IPS-NIHi11 (cell line): ENCODE measurements around the gene CDK5RAP2.

Experiments
- DNase-seq: peaks from one replicate; pipeline ENCODE4 v3.0.0; 2012; ENCODE audit warnings: mixed read lengths, low spot score

Gene CDK5RAP2

DNA sequence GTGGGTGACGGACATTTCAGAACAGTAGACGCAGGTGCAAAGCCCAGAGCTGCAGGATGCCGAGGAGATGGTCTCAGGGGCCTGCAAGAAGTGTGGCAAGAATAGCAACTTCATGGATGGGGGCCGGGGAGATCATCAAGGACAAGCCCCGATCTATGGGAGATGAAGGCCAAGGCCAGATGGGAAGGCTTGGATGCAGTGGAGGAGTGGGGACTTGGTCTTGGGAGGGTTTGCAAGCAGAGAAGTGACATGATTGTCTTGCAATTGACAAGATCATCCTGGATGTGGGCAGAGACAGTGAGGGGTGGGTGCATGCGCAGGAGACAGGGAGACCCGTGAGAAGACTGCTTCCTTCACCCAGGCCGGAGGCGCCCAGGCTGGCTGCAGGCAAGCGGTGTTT is 198.1 kb downstream of the CDK5RAP2 start:
- no peak for DNase-seq

DNA sequence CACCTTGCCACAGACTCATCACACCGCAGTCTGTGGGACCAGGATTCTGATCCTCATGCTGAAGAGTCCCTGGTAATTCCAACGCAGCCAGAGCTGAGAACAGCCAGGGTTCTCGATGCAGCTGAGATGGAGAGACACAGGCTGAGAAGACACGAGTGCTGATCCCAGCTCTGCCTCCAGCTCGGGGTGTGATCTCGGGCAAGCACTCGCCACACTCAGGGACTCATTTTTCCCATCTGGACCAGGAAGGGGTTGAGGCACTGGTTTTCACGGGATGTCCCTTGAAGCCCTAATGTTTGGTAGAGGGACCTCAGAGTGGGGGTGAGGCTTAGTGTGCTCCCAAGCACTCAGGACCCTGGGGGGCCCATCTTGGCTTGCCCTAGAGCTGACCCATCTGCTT is 200.4 kb downstream of the CDK5RAP2 start:
- DNase-seq: no peak

DNA sequence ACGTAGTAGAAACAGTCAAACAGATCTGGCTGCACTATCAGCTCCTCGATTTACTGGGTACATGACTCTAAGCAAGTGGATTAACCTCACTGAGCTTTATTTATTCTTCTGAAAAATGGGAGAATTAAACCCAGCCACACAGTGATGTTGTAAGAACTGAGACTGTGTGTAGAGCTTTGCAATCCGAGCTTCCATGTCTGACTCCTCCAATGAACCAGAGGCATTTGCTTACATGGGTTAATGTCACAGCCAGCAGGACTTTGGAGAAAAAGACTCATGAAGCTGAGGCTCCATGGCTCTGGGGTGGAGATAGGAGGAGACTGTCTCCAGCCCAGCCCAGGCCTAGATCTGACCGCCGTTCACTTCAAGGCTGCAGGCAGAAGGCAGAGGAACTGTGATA is 201.3 kb downstream of the CDK5RAP2 start:
- no peak for DNase-seq

DNA sequence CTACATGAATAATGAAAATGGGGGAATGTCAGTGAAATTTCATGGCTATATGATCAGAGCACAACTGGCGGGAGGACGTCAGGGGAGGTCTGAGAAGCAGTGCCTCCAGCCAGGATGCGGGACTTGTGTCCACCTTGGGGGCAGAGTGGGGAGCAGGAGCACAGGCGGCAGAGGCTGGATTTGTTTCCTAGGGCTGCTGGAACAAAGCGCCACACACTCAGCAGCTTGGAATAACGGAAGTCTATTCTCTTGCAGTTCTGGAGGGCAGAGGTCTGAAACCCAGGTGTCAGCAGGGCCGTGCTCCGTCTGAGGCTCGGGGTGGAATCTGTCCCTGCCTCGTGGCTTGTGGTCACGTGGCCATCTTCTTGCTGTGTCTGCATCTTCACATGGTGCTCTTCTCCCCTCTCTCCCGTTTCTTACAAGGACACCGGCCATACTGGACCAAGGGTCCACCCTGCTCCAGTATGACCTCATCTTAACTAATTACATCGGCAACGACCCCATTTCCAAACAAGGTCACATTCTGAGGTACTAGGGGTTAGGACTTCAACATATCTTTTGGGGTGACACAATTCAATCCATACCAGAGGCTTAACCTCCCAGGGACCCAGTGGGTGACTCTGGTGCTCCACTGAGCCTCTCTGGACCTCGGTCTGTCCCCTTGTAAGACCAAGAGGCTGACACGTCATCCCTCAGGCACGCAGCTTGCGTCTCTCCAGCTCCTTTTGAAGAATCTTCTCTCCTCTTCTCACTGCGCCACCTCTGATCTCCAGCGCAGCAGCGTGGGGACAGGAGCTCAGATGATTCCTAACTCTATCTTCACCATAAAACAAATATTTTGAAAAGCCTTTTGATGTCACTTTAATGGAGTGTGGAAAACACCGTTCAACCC is 202.5 kb downstream of the CDK5RAP2 start:
- no peak for DNase-seq

DNA sequence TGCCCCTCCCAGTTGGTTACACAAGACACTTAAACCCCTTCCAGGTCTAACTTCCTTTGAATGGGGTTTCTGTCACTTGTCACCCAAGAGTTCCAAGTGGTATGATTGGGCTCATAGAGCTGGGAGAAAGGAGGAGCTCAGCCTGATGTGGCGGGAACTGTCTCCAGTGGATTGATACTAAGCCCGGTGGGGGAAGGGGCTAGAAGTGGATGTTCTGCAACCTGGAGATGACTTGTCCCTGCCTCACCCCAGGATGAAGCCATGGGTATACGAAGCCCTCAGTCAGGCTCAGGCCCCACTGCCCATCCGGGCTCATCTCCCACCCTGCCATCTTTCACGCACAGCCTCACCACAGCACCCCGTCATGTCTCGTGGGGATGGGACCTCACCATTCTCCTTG is 203.9 kb downstream of the CDK5RAP2 start:
- no peak for DNase-seq

DNA sequence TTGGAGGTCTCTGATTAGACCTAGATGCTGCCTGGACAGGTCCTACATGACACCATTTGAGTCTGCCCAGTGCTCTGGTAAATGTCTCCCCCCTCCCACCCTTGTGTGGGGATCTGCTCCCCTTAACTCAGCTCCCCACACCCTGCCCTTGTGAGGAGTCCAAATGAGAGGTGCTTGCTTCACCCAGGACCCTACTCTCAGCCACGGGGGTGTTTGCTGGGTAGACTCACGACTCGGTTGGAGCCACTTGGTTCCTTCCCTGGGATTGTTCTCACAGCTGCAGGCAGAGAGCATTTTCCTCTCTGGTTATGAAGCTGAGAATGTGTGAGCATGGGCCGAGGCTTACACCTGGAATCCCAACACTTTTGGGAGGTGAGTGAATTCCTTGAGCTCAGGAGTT is 204.7 kb downstream of the CDK5RAP2 start:
- DNase-seq: no peak

DNA sequence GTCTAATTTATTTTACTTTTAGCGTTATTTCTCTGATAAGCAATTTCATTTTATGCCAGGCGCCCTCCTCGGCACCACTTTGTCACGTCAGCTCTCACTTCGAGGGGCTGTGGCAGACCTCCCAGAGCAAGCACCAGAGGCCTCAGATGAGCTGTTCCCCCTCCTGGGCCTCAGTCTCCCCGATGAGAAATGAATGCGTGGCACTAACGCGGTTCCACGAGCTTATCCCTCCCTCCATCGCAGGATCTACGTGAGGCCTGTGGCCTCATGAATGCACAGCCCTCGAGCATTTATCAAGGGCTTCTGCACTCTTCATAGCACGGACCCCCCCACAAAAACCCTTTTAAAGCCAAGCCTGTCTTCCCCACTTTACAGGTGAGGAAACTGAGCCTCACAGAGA is 205.2 kb downstream of the CDK5RAP2 start:
- DNase-seq: no peak

DNA sequence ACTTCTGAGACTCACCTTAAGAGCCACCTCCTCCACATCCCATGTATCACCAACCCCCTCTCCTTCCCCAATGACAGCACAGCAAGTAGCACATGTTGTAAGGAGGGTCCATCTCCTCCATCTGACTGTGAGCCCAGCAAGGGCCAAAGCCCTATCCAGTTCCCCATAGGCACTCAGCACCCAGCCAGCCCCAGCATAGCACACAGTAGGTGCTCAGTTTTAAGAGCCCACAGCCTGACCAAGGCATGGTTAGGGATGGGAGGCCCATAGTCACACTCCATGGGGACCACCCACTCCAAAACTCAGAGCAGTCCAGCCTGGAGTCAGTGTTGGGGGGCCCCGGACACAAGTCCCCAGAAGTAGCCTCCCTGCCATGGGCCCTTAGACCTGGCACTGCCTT is 205.7 kb downstream of the CDK5RAP2 start:
- no peak for DNase-seq

DNA sequence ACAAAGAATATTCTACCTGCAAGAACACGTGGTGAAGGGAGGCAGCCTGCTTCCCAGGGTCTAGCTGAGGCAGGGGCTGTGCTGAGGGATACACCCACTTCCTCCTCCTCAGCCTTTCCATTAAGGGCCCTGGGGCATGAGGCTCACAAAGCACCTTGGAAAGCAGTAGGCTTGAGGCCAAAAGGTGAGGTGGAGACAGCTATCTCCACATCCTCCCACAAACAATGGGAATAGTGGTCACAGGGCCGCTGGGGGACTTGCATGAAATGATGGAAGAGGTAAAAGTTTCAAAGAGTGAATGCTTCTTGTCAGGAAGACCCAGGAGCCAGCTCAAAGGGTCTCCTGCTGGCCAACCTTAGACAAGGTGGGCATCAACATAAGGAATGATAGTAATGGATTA is 207.9 kb downstream of the CDK5RAP2 start:
- no peak for DNase-seq

DNA sequence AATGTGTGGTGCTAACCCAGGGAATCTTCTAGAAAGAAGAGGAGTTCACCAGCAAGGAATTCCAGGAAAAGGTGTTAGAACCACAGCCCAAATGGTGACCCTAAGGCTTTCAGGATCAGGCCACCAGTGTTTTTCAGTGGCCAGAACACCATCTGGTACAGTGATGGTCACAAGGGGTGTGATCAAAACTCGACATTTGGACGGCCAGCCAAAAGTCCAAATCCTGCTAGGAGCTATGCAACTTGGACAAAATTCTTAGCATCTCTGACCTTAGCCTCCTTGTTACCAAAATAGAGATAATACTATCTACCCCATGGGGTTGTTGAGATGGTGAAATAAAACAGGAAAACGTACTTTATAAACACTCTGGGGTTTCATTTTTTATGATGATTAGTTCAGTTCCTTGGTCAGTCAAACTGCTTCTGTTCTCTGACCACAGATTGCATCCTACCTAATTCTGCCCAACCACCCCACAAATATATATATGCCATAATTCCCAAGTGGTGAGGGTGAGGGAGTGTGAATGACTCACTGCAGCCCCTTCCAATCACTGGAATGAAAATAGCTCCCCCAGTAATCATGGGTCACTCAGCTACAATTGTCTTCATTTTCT is 210.3 kb downstream of the CDK5RAP2 start:
- no peak for DNase-seq

DNA sequence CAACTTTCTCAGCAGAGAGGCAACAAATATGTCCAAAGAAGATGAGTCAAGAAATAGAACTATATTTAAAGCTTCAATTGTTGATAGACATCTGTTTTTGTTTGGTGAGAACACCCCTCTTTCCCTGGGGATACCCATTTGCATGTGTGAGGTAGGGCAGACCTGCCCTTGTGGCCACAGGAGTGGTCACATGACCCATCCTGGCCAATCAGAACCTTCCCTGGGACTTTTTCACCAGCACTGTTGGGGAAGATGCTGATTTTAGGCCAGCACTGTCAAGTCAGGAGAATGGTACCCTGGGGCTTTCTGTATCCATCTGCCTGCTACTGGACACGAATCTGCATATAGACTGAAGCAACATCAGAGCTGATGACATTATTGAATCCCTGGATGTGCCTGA is 211.2 kb downstream of the CDK5RAP2 start:
- DNase-seq: no peak

DNA sequence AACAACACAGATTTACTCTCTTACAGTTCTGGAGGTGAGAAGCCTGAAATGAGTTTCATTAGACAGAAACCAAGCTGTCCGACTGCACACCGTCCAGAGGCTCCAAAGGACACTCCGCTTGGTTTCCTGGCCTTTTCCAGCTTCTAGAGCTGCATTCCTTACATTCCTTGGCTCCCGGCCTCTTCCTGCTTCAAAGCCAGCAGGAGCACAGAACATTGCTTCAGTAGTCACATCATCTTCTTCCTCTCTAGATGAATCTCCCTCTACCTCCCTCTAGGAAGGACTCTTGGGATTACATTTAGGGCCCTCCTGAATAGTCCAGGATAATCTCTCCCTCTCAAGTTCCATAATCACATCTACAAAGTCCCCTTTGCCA is 213.3 kb downstream of the CDK5RAP2 start:
- DNase-seq: peak; percentile 60

DNA sequence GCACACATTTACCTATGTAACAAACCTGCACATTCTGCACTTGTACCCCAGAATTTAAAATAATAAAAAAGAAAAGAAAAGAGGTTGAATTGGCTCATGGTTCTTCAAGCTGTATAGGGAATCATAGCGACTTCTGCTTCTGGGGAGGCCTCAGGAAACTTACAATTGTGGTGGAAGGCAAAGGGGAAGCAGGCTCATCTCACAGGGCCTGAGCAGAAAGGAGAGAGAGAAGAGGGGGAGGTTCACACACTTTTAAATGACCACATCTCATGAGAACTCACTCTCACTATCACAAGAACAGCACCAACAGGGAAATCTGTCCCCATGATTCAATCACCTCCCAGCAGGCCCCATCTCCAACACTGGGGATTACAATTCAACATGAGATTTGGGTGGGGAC is 214.6 kb downstream of the CDK5RAP2 start:
- DNase-seq: no peak

DNA sequence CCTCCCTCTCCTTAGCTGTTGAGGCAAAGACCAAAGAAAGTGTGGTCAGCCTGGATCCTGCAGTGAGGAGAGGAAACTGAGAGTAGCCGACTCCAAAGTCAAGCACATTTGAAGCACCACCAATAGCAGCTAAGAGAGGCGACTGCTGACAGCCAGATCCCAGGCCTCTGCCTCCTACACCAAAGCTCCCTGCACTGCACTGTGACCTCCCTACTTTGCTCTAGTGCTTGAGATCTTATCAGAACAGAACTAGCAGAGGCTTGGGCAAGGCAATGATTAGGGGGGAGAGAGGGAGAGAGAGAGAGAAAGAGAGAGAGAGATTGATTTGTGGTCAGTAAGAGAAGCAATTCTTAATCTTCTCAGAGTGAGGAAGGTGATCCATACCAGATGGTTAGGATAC is 216.3 kb downstream of the CDK5RAP2 start:
- DNase-seq: no peak

DNA sequence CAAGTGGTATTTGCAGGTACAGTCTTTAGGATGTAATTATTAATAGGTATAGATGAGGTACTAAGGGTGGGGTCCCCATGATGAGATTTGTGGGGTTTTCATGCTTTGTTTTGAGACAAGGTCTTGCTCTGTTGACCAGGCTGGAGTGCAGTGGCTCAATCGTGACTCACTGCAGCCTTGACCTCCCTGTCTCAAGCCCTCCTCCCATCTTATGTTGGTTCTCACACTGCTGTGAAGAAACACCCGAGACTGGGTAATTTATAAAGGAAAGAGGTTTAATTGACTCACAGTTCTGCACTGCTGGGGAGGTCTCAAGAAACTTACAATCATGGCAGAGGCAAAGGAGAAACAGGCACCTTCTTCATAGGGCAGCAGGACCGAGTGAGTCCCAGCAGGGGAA is 217.5 kb downstream of the CDK5RAP2 start:
- no peak for DNase-seq

DNA sequence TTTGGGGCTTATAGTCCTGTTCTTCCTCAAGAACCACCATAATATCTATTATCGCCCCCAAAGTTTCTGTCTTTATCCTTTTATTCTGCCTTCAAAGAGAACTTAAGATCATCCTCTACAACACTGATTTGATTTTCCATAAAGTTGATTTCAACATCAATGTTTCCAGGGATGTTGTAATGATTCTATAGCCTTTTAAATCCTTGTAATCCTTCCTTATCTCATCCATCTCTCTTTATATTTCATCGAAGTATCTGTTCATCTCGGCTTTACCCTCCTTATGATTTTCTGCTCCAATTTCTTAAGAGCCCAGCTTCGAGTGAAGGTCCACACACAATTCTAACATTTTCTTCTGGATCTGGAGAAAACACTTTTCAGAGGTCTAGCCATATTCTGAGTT is 218.4 kb downstream of the CDK5RAP2 start:
- no peak for DNase-seq

DNA sequence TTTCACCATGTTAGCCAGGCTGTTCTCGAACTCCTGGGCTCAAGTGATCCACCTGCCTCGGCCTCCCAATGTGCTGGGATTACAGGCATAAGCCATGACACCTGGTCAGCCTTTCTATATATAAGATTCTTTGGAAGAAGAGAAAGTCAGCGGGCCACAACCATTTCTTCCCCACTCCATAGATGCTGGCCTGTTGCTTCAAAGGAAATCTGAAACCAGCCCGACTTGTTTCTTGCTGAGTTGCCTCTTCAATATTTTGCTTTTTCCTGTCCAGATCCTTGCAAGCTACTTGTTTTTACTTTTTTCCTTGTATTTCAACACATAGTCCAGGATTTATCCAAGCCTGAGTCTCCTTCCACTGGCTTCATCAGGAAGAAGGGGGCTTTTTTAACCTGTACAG is 219.5 kb downstream of the CDK5RAP2 start:
- DNase-seq: no peak

DNA sequence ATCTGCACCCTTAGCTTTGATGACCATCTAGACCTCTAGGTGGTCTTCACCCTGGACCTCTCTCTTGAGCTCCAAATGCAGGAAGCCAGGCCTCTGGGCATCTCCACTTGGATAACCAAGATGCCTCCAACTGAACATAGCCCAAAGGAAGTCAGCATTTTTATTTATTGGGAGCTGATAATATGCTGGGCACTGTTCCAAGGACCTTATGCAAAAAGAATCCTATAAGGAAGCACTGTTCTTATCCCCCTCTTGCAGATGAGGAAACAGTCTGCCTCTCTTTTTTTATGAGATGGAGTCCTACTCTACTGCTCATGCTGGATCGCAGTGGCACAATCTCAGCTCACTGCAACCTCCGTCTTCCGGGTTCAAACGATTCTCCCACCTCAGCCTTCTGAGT is 219.9 kb downstream of the CDK5RAP2 start:
- no peak for DNase-seq

DNA sequence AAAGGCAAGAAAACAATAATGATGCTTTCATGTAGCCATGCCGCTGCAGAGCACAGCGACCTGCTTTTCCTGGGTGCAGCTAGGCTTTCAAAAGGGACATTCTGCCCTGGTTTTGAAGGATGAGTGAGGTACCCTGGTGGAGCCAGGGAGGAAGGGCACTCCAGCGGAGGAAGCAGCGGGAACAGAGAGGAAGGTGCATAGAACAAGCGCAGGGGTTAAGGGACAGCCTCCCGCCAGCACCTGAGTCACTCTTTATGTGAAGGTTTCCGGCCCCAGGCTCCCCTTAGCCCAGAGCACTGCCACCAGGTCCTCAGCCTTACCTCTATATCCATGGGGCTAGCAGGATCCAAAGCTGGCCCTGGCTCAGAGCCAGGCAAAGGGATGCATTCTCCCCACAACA is 221.1 kb downstream of the CDK5RAP2 start:
- peak; percentile 39 for DNase-seq

DNA sequence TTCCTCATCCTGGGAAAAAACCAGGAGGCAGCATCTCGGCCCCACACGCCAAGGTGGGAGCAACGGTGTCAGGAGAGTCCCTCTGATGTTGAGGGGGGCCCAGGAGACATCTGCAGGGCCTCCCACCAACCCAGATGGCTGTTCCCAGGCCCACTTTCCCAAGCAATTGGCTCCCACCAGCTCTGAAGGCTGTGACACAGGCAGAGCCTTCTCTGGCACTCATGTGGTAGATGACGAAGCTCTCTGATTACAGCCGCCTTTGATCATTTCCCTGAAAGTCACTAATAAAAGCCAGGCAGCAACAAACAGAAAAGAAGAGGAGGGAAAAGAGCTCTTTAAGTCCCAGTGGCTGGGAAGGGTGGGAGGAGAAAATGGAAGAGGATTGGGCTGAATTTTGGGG is 226.5 kb downstream of the CDK5RAP2 start:
- DNase-seq: no peak

DNA sequence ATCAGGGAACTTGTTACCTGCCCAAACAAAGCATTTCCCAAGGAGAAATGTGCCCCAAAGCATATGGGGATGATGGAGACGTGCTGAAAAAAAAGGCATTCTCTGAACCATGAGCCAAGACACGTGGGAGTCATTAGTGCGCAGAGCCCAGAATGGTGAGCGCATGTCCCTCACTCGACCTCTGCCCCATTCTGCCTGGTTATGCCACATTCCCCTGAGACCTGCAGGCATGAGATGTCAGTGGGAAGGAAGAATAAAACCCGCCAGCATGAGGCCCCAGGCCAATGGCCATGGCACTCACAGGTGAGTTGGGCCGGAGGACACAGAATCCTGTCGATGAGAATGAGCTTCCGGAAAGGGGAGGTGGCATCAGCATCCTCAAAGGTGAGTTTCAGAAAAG is 228.9 kb downstream of the CDK5RAP2 start:
- DNase-seq: no peak

DNA sequence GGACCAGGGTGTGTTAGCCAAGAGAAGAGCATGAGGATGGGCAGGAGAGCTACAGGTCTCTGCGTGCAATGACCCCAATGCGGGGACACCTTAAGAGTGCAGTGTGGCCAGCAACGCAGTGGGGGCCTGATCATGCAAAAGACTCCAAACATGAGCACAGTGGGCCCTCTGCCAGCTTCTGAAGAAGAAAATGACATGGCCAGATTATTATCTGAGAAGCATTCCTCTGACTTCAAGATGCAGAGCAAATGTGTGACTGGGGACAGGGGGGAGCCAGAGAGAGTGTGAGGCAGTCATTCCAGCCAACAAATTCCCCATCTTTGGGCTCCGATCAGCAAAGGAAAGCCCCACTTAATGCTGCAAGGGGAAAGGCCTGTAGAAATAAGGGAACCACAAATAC is 229.4 kb downstream of the CDK5RAP2 start:
- DNase-seq: no peak

DNA sequence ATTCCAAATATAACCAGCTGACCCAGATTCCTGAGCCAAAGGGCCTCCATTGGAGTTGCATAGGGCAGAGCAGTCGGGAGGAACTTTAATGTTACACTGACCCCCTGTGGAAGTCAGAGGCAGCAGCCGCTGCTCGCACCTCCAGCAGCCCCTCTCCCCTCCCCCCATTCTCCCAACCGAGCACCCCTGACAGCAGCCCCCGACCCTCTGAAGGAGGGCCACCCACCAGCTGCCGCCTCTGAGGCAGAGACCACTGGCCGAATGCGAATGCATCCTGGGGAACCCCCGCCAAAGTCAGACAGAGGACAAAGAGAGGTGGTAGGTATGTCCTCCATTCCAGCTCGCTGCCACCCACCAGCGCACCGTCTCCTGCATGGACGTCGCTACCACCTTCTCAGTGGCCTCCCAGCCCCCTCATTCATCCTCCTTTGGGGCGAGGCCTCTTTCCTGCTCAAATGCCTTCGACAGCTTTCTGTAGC is 231.0 kb downstream of the CDK5RAP2 start:
- peak; percentile 86 for DNase-seq

DNA sequence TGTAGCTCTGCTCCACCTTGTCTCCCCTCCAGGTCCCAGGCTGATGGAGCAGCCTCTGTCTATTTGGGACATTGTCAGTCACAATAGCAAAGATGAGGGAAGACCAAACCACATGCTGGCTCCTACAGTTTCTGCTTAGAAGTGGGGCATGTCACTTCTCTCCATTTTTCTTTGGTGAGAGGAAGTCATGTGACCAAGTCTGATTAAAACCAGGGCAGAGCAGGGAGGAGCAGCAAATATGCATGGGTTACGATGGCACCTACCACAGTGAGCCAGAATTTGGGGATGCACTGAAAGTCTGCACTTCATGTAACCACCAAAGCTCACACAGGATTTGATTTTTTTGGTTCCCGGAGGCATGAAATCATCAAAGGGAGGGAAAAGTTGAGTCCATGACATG is 234.6 kb downstream of the CDK5RAP2 start:
- DNase-seq: no peak
